GM18873 (cell line): ENCODE data around the gene C2orf92.

Experiments used
- ATAC-seq: cut with Tn5 transposase; IDR thresholded peaks from one replicate; pipeline ENCODE4 v1.9.1; 2021; ENCODE audit warnings: mild to moderate bottlenecking, moderate library complexity, moderate number of reproducible peaks; ENCODE audit not compliant: unreplicated experiment, low FRiP score

The C2orf92 gene

DNA sequence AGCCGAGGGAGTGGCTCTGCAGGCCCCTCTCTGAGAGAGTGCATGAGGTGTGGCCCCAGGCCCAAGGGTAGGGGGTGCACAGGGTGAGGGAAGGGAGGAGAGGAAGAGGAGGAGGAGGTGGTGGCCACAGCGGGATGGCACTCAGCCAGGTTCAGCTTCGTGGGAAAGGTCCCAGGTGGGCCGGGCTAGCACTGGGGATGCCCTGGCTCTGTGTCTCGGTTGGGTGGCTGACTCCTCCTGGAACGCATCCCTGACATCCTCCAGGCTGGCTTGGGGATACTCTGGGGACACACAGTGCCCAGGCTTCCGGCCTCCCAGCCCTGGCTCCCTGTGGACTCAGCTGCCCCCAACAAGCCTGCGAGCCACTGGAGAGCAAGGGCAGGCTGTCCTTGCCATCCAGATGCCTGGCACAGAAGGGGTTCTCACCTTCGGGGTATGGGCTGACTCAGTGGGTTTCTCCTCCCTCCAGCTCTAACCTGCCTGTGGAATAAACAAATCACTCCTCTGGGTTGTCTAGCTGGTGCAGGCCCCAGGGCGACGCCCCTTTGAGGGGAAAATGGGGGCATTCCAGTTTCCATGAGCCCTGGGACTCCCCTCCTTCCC, 43.3 kb downstream of the C2orf92 start:
- no peak for ATAC-seq

DNA sequence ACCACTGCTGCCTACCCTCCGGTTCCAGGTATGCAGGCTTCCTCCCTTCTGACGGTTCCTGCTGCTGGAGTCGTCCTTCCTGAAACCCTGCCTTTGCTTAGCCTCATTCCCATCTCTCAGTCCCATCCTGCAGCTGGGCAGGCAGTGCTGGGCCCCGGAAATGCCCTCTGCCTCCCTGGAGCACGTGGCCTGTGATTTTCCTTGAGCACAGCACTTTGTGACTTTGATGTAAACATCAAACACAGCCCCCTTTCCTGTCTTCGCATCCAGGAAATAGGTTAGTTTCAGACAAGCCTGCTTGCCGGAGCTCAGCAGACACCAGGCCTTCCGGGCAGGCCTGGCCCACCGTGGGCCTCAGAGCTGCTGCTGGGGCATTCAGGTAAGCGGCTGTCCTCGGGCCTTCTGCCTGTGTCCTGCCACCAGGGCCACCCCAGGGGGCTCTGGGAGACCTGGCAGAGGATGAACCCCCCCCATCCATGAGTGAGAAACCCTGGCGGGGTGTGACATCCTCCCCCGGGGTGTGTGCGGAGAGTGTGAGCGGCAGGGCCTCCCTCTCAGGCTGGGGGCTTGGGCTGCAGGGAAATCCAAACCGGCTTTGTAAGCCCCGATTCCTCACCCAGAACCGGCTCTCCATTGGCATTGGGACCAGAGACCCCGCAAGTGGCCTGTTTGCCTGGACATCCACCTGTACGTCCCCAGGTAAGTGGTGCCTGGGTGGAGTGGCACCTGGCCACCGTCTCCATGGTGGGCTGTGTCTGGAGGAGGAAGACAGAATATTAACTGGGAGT, 44.0 kb downstream of the C2orf92 start, which contains the start of gene ZAP70:
ZAP70 (plus strand) TSS at position 281 of the 788 bp plus-strand sequence. CDS start 10,461 bp downstream, outside the sequence.
- no peak for ATAC-seq

DNA sequence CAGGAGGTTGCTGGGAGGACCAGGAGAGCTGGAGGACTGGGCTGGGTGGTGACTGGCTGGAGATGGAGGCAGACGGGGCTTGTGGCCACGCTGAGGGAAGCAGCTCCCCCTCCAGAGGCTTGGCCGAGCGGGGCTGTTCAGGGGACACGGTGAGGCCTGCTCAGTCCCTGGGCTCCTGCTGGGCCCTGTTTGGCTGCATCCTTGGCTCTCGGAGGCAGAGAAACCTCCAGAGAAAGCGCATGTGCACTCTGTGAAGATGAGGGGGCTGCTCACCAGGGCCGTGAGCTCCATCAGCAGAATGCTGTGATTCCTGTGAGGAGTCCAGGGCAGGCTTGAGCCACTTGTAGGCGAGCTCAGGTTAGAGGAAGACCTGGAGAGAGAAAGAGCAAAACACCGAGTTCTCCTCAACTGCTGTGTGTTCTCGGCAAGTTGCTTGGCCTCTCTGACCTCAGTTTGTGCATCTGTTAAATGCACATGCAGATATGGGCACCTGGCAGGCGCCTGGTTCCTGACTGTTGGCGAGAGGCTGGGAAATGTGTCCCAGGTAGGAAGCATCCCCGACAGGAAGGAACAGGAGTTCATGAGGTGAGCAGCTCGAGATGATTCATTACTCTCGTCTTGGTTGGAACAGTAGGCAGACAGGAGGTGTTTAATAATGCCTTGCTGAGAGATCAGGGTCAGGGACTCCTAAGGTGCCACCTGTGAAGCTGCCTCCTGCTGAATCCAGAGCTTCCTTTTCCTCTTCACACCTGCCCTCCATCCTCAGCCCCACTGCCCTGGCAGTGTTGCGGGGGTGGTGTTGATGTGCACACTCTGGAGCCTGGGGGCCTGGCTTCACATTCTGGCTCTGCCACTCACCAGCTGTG, 44.8 kb downstream of the C2orf92 start:
- no peak for ATAC-seq

DNA sequence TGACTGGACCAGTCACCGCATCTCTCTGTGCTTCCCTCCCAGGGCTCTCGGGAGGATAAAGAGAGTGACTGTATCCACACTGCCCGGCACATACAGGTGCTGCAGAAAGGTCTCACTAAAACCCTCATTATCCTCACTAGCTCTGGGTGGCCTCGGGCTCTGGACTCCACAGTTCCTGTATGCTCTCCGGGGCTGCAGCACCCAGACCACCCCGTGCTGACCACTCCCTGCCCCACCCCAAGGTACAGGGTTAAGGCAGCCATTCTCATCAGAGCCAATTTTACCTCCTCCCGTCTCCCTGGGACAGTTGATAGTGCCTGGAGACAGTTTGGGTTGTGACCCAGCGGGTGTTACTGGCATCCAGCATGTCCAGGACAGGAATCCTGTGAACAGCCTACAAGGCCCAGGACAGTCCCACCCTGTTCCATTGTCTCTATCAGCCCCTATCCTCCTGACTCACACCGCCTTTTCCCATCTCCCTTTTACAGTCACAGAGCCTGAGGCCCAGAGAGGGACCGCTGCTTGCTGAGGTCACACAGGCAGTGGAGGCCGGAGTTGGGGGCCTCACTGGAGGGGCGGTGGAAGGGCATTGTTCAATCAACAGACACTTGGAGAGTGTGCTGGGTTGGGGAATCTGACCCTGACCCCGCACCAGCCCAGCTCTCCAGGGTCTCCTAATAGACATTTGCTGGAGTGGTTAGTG, 45.6 kb downstream of the C2orf92 start:
- no peak for ATAC-seq

DNA sequence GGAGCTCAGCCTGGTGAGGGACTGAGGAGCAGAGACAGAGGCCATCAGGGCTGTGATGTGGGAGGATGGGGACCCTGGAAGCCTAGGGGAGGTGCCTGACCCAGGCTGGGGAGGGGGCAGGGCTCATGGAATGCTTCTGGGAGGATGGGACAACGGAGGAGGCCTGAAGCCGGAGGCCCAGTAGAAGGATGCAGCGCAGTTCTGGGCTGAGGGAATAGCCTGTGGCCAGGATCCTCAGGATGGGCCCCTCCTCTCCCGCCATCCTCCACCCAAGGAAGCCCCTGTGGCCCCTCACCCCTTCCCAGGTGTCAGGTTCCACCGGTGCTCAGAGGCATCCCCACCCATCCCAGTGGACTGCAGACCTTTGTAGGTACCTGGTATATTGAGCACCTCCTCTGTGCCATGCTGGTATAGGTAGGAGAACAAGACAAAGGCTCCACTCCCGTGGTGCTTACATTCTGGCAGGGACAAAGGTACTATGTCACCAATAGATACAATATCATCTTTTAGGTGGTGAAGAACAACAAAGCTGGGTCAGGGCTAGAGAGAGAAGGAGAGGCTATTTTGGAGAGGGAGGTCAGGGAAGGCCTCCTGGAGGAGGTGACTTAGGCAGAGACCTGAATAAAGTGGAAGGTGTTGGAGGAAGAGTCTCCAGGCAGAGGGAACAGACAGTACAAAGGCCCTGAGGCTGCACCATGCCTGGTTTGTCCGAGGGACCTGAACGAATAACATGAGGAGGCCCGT, 46.6 kb downstream of the C2orf92 start:
- no peak for ATAC-seq

DNA sequence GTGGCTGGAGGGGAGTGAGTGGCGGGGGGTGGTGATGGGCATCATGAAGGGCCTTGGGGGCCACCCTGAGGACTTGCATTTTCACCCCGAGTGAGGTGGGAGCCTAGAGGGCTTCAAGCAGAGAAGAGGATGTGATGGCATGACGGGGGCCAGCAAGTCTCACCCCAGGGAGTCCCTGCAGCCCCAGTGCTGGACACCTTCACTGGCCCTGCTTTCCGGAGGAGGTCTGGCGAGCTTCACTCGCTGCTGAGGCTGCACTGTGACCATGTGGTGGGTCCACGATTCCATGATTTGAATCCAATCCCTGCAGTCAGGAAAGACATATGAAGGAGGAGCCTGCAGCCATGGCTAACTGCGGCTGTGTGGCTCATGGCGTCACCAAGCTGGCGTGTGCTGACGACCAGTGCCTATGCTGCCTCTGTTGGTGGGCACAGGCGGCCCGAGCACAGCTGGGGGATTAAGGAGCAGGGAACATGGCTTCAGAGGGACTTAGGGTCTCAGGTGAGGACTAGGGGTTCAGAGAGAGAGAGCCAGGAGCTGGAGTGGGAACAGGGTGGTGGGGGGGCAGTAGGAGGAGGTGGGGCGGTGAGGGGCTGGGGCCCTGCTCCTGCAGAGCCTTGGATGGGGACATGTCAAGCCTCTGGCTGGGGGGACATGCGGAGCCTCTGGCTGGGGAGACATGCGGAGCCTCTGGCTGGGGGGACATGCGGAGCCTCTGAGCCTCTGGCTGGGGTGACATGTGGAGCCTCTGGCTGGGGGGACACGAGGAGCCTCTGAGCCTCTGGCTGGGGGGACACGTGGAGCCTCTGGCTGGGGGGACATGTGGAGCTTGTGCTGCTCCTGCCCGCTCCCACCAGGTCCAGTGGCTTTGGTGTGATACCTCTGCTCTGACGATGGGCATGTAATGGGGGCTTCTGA, 47.4 kb downstream of the C2orf92 start:
- no peak for ATAC-seq

DNA sequence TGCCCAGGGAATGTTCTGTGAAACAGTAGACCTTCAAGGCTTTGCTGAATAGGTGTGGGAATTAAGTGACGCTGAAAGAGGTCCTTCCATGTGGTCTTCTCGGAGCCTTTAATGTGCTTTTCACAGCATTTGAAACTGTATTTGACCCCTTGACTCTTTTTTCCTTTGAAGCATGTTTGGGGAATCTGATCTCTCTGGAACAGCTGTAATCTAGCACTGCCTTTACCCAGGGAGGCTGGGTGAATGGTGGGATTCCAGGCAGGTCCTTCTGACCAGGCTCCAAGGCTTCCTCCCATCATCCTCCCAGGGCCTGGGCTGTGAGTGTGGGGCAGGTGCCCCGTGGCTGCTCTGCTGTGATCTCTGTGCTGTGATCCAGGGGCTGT, 48.1 kb downstream of the C2orf92 start:
- ATAC-seq = no peak

DNA sequence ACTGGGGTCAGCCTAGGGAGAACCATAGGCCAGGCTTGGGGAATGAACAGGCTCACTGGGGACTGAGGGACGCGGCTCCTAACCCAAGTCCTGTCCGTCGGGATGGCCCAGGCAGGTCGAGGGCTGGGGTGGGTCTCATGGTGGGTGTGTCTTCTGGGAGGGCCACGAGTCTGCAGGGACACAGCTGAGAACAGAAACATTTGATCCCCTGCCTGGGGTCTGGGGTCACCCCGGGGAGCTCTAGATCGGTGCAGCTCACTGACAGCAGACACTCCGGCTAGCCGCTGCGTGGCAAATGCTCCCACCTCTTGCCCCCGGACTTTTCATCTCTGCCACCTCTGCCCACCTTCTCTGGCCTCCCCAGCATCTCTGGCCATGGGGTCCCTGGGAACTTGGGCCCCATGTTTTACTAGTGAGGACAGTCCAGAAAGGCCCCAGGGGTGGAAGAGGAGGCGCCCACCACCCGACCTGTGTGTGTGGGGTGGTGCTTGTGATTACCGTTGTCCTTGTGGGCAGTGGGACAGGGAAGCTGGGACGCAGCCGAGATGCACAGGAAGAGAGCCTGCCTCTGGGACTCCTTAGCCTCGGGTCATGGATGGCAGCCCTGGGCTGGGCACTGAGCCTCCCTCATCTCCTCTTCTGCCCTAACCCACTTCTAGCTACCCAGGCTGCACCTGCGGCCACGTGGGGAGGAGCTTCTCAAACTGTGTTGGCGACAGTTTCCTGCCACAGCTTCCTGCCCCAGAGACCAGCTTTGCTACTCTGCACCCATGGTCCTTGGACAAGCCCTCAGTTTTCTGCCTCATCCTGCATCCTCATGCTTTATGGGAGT, 48.8 kb downstream of the C2orf92 start:
- ATAC-seq = no peak

DNA sequence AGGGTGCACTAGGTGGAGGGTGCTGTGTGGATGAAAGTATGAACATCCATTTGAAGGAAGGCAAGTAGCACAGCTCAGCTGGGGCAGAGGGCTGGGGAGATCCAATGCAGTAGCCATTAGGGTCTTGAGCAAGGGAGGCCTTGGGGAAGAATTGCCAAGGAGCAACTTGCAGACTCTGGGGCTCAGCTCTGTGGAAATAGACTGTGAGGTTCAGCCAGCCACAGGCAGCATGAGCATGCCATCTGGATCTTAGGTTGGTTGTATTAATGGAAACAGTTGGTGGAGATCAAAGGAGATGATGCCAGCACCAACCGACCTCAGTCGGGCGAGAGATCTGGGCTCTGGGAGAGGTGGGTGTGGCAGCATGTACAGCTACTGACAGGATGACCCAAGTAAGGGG, 49.4 kb downstream of the C2orf92 start:
- no peak for ATAC-seq

DNA sequence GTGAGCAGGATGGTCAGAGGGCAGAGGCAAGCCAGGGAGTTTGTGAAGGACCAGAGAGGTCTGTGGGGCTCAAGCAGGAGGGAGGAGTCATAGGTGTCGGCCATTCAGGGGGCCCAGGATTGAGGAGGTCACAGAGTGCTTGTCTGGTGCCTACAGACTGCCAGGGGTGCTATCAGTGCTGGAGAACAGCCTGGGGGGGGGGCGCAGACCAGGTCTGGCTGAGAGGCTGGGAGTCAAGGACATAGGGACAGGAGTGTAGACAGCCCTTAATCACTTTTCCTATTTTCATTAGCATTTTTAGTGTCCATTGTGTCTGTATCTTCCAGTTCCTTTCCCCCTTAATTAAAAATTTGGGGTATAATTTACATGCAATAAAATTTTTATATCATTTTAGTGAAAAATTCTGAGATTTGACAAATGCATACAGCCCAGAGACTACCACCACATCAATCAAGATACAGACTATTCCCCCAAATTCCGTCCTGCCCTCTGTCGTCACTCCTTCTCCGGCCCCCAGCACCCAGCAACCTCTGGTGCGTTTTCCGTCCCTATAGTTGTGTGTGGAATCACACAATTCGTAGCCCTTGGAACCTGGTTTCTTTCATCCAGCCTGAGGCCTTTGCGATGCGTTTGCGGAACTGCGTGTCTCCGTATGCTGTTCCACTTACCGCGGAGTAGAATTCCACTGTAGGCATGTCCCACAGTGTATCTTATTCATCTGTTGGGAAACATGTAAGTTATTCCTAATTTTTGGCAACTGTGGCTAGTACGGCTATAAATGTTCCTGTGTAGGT, 50.0 kb downstream of the C2orf92 start:
- no peak for ATAC-seq

DNA sequence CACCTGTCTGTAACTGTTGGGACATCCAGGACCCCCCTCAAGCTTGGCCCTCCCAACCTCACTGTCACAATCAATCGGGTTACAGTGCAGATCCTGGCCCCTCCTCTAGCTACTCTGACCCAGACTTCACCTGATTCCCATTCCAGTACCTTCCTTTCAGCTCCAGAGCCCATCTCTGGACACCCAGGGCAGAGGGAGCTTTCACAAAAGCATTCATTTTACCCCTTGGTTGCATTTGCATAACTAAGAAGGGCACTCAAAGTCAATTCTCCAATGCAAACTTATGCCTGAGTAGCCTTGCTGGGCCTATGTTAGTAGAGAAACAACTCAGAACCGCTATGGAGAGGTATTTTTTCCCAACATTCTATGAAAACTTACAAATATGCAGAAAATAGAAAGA, 51.2 kb downstream of the C2orf92 start:
- no peak for ATAC-seq

DNA sequence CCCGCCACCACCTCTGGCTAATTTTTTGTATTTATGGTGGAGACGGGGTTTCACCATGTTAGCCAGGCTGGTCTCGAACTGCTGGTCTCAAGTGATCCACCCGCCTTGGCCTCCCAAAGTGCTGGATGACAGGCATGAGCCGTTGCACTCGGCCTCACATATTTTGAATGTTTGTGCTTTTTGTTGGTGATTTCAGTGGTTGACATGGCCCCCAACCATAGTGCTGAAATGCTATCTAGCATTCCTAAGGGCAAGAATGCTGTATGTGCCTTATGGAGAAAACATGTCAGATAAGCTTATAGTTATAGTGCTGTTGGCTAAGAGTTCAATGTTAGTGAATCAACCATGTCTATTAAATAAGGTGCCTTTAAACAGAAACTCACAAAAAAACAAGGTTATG, 52.7 kb downstream of the C2orf92 start:
- no peak for ATAC-seq

DNA sequence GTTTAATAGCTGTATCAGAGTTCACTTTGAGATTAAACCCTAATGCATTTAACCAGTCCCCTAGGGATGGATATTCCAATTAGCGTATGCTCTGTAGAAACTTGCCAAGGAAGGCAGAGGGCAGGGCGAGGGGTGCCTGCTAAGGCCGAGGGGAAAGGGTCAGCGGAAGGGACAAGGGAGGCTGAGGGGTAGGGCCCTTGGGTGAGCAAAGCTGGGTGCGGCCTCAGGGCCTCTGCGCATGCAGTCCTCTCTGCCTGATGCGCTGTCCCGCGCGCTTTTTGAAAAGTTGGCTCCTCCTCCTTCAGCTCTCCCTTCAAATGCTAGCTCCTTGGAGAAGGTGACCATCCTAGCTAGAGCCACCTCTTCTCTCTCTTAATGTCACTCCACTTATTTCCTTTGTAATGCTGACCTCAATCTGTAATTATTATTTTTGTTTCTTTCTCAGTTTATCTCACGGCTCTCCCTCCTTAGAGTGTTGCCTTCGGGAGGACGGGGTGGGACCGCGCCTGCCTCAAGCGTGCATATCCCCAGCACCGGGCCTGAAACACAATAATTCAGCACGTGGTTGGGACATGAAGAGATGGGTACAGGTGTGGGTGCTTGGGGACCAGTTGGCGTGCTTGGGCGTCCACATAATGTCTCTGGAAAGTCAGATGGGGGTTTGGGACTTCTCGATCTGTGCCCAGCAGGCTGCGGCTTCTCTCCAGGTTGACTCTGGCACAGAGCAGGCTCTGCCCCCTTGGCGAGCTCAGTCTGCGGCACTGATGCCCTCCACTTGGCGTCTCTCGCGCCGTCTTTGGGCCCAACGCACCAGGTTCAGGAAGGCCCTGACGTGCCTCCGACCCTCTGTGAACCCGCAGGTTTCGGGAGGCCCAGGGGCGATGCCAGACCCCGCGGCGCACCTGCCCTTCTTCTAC, 53.9 kb downstream of the C2orf92 start:
- ATAC-seq = no peak

DNA sequence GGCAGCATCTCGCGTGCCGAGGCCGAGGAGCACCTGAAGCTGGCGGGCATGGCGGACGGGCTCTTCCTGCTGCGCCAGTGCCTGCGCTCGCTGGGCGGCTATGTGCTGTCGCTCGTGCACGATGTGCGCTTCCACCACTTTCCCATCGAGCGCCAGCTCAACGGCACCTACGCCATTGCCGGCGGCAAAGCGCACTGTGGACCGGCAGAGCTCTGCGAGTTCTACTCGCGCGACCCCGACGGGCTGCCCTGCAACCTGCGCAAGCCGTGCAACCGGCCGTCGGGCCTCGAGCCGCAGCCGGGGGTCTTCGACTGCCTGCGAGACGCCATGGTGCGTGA, 54.5 kb downstream of the C2orf92 start:
- ATAC-seq = no peak

DNA sequence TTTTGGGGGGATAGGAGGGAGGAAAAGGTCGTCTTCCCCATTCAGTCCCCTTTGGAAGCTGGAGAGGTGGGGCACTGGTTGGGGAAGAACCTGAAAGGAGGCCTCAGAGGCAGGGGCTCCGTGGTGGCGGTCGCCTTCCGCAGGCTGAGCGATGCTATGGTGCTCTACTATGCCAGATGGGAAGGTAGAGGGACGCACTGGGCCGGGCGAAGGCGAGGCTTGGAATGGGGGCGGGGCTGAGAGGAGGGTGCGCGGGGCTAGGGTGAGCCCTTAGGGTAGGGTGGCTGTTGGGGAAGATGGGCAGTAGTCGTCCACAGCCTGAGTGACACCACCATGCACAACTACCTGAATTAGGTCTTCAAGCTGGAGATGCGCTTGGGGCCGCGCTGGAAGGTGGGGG, 55.0 kb downstream of the C2orf92 start:
- no peak for ATAC-seq

DNA sequence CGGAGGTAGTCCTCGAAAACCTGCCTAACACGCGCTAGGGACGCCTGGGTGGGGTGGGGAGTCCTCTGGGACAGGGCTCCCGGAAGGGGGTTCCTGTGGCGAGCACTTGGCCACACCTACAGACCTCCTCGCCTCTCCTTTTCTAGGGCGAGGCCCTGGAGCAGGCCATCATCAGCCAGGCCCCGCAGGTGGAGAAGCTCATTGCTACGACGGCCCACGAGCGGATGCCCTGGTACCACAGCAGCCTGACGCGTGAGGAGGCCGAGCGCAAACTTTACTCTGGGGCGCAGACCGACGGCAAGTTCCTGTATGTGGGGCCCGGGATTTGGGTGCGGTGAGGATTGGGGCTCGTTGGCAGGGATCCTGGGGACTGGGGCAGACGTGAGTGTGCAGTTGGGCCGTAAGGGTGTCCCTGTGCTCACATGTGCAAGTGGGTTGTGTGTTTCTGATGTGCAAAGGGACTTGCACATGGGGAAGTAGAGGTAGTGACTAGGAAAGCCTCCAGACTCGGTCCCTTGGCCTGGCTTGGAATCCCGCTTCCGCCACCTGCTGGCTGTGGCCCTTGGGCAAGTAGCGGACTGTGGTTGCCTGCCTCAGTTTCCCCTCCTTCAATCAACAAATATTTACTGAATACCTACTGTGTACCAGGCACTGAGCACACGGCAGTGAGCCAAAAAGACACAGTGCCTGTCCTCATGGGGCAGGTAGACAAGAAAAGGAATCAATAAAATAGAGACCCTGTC, 55.6 kb downstream of the C2orf92 start:
- no peak for ATAC-seq
